ENCODE results near the gene RELB. TPM values are rescaled to one million over a fixed set of nuclear protein-coding genes. Genes with fewer than 3 reads are reported as not detected.
A peak's percentile ranks its signal among the peaks of the same experiment; 100 is the strongest.

The RELB gene
- polyA plus RNA-seq, 1 donor from 2014 or later = 1.1 TPM

GRCh38 chr19:44988273-44988672, 13.0 kb upstream of the RELB start:
- Histone ChIP-seq H3K4me2 (ENCODE audit: low read length) (no peak overlapping the region), H3F3A (ENCODE audit: insufficient read depth, low read length, poor library complexity, severe bottlenecking) (no peaks in the 10 kb centered on the region), H3K4me3 (ENCODE audit: low read length) (no peak overlapping the region), H3K9me3 (ENCODE audit: low read length) (no peaks in the 10 kb centered on the region), H3K79me2 (replicated peaks; ENCODE audit: insufficient read depth, low read length) (no peaks in the 10 kb centered on the region), H4K20me1 (ENCODE audit: insufficient read depth) (no peaks in the 10 kb centered on the region), H3K9me2 (ENCODE audit: insufficient read depth, low read length) (no peaks in the 10 kb centered on the region), H3K27ac (ENCODE audit: low read length) (no peak overlapping the region), H3K9ac (ENCODE audit: low read length) (no peak overlapping the region), H3K36me3 (ENCODE audit: insufficient read depth, low read length) (no peaks in the 10 kb centered on the region), H2AFZ (ENCODE audit: low read depth, low read length) (no peak overlapping the region), H3K27me3 (ENCODE audit: insufficient read depth, low read depth, low read length) (no peaks in the 10 kb centered on the region)
- TF ChIP-seq MXI1 (conservative IDR thresholded peaks at IDR 0.05; ENCODE audit: poor library complexity, severe bottlenecking) = no peak
- TF ChIP-seq EZH2 (IDR thresholded peaks at IDR 0.05; ENCODE audit: borderline replicate concordance, insufficient read depth, low read length, poor library complexity, severe bottlenecking) = no peak
- no peak for TF ChIP-seq TAF1 (IDR thresholded peaks at IDR 0.05; ENCODE audit: low read depth)
- TF ChIP-seq CTCF (IDR thresholded peaks at IDR 0.05; ENCODE audit: poor library complexity, severe bottlenecking) = no peak
- no peak for TF ChIP-seq REST (IDR thresholded peaks at IDR 0.05; ENCODE audit: borderline replicate concordance)
- no peak for TF ChIP-seq RAD21 (conservative IDR thresholded peaks at IDR 0.05)
- TF ChIP-seq POLR2AphosphoS5 (IDR thresholded peaks at IDR 0.05) = no peak
- TF ChIP-seq SMC3 (conservative IDR thresholded peaks at IDR 0.05; ENCODE audit: poor library complexity) = no peak
- TF ChIP-seq EP300 (conservative IDR thresholded peaks at IDR 0.05; ENCODE audit: poor library complexity, severe bottlenecking) = no peak

- Histone ChIP-seq H2AFZ (ENCODE audit: low read depth, low read length) (no peak overlapping the region), H3K27me3 (ENCODE audit: insufficient read depth, low read depth, low read length) (no peaks in the 10 kb centered on the region), H3K4me3 (ENCODE audit: low read length) (no peak overlapping the region), H3K27ac (ENCODE audit: low read length) (no peak overlapping the region), H3K9me3 (ENCODE audit: low read length) (no peaks in the 10 kb centered on the region), H3F3A (ENCODE audit: insufficient read depth, low read length, poor library complexity, severe bottlenecking) (no peaks in the 10 kb centered on the region), H4K20me1 (ENCODE audit: insufficient read depth) (no peaks in the 10 kb centered on the region), H3K4me2 (ENCODE audit: low read length) (no peak overlapping the region), H3K9me2 (ENCODE audit: insufficient read depth, low read length) (no peaks in the 10 kb centered on the region), H3K79me2 (replicated peaks; ENCODE audit: insufficient read depth, low read length) (no peaks in the 10 kb centered on the region), H3K9ac (ENCODE audit: low read length) (no peak overlapping the region), H3K36me3 (ENCODE audit: insufficient read depth, low read length) (no peaks in the 10 kb centered on the region)
- TF ChIP-seq CTCF (IDR thresholded peaks at IDR 0.05; ENCODE audit: poor library complexity, severe bottlenecking) = peak; percentile 55
- peak; percentile 67 for TF ChIP-seq SMC3 (conservative IDR thresholded peaks at IDR 0.05; ENCODE audit: poor library complexity)
- peak; percentile 33 for TF ChIP-seq RAD21 (conservative IDR thresholded peaks at IDR 0.05)
- TF ChIP-seq TAF1 (IDR thresholded peaks at IDR 0.05; ENCODE audit: low read depth) = no peak
Measured at GRCh38 chr19:44988896-44989556, 12.2 kb upstream of the RELB start.

Measured in neural cell (in vitro differentiated cells).